Thymus (tissue), 11 donors: ENCODE results near the gene CSKMT. TPM values are rescaled to one million over a fixed set of nuclear protein-coding genes. Genes with fewer than 3 reads are reported as not detected.
"Not testable (repeated sequence)": the region's sequence is repeated elsewhere in the genome, so short reads cannot be mapped to it uniquely, and the experiment has no call there.

Experiments
- DNase-seq, 9 donors: peaks; one replicate each; pipeline ENCODE4 v3.0.0-alpha.2; 2013; ENCODE audit warnings: low spot score in 9 of 9, low read depth in 6 of 9, missing footprints in 1 of 9
- H3K27ac ChIP-seq, 2 donors: one replicate each; pipeline ENCODE4 v1.5.1; 2013; ENCODE audit warnings: control low read depth in 1 of 2, low read depth in 1 of 2, low read length in 1 of 2, mild to moderate bottlenecking in 1 of 2, moderate library complexity in 1 of 2
- H3K27me3 ChIP-seq, 2 donors: one replicate each; pipeline ENCODE4 v1.5.1; 2013; ENCODE audit warnings: low read length in 1 of 2; ENCODE audit not compliant: control insufficient read depth in 2 of 2, insufficient read depth in 1 of 2
- H3K36me3 ChIP-seq, 2 donors: one replicate each; pipeline ENCODE4 v1.5.1; 2013; ENCODE audit warnings: low read length in 1 of 2, mild to moderate bottlenecking in 1 of 2, moderate library complexity in 1 of 2; ENCODE audit not compliant: control insufficient read depth in 2 of 2, insufficient read depth in 2 of 2
- H3K4me1 ChIP-seq, 2 donors: one replicate each; pipeline ENCODE4 v1.5.1; 2013; ENCODE audit warnings: low read length in 2 of 2; ENCODE audit not compliant: control insufficient read depth in 2 of 2, insufficient read depth in 2 of 2
- H3K4me3 ChIP-seq, 2 donors: one replicate each; pipeline ENCODE4 v1.5.1; 2013; ENCODE audit warnings: low read length in 2 of 2, control low read depth in 1 of 2, mild to moderate bottlenecking in 1 of 2
- H3K9me3 ChIP-seq, 2 donors: one replicate each; pipeline ENCODE4 v1.5.1; 2013; ENCODE audit warnings: low read length in 1 of 2, mild to moderate bottlenecking in 1 of 2; ENCODE audit not compliant: control insufficient read depth in 2 of 2, insufficient read depth in 1 of 2
- WGBS: extraction: QIAGEN DNeasy Blood & Tissue Kit; methylation state at CpG from one replicate; pipeline ENCODE4 v1.1.7; 2013; 5-methylcytosine and 5-hydroxymethylcytosine counted together
- polyA plus RNA-seq: library from polyadenylated mRNA; stranded (reverse); fragments of 200-250 nt; gene quantifications from one replicate; pipeline ENCODE4 v1.2.3, GENCODE V29; 2013
- total RNA-seq: library from RNA; stranded (reverse); fragments of 120-200 nt; gene quantifications from one replicate; pipeline ENCODE4 v1.2.4, GENCODE V29; 2013
- donor health status: healthy.

Gene CSKMT
- total and polyA plus RNA-seq, 2 donors, result 31.1 to 64.6 TPM

DNA sequence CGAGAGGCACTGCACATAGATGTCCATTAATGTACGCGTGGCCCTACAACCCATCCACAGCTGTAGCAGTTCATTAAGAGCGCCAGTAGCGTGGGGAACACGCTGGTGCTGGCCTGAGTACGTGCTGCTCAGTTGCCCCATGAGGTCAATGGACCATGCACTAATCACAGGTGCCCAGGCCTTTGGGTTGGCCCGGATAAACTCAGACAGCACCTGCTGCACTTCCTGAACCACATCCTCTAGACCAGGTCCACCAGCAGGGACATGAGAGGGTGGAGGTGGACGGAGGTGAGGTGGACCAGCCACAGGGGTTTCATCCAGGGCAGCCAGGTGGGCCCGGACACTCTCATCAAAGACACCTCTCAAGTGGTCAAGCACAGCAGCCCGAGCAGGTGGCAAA lies 15.6 kb upstream of the CSKMT start:
- no peak overlapping the region for H3K4me3 ChIP-seq
- peaks cover 17 to 25% of the 10 kb centered on the region in 2 donors for H3K36me3 ChIP-seq
- DNase-seq, result no peak
- no peak overlapping the region for H3K27ac ChIP-seq
- H3K9me3 ChIP-seq, result no peaks in the 10 kb centered on the region
- WGBS, result 97% methylated on average over 11 of the region's 11 CpGs
- peaks cover 20 to 31% of the 10 kb centered on the region in 2 donors for H3K4me1 ChIP-seq
- no peaks in the 10 kb centered on the region for H3K27me3 ChIP-seq

DNA sequence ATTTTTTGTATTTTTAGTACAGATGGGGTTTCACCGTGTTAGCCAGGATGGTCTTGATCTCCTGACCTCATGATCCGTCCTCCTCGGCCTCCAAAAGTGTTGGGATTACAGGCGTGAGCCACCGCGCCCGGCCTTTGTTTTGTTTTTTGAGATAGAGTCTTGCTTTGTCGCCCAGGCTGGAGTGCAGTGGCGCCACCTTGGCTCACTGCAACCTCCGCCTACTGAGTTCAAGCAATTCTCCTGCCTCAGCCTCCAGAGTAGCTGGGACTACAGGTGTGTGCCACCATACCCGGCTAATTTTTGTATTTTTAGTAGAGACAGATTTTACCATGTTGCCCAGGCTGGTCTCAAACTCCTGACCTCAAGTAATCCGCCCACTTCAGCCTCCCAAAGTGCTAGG lies 14.8 kb upstream of the CSKMT start:
- peaks cover 17 to 25% of the 10 kb centered on the region in 2 donors for H3K36me3 ChIP-seq
- H3K27ac ChIP-seq, H3K27me3 ChIP-seq, H3K9me3 ChIP-seq, H3K4me3 ChIP-seq, DNase-seq: not testable (repeated sequence)
- 98% methylated on average over 12 of the region's 12 CpGs for WGBS
- peaks cover 17 to 25% of the 10 kb centered on the region in 2 donors for H3K4me1 ChIP-seq

DNA sequence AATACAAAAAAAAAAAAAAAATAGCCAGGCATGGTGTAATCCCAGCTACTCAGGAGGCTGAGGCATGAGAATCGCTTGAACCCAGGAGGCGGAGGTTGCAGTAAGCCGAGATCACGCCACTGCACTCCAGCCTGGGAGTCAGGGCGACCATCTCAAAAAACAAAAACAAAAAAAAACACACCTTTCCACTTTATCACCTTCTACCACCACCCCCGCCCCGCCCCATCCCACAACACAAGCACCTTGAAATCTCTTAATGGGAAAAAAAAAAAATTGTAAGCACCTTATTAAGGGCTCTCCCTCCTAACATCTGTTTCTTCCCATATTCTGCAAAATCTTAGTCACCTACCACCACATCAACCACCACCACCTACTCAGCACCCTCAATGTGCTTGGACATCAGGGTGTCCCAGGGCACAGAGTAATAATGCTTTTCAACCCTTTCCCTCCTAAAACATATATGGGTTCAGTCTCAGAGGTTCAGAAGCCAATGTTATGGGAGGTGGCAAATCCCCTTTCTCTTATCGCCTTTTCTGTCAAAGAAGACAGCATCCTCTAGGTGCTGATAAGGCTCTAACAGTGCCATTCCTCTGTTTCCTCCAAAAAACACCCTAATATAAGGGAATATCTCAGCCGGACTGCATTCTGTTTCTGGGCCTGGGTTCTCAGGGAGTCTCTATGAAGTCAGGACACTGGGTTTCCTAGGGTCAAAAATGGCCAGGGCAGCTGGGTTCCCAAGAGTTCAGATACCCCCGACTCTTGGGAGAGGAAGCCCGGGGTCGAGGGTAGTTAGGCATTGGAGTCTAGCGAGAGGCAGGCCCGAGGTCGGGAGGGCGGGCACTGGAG lies 12.7 kb upstream of the CSKMT start:
- Histone ChIP-seq H3K36me3 (peaks cover 17 to 25% of the 10 kb centered on the region in 2 donors), H3K27ac (peak overlapping the region; percentile 82 to 96), H3K4me1 (peaks cover 11 to 14% of the 10 kb centered on the region in 2 donors), H3K27me3 (no peaks in the 10 kb centered on the region), H3K9me3 (no peaks in the 10 kb centered on the region), H3K4me3 (peak overlapping the region; percentile 89 to 97)
- no peak for DNase-seq
- WGBS, result 42% methylated on average over 16 of the region's 16 CpGs

DNA sequence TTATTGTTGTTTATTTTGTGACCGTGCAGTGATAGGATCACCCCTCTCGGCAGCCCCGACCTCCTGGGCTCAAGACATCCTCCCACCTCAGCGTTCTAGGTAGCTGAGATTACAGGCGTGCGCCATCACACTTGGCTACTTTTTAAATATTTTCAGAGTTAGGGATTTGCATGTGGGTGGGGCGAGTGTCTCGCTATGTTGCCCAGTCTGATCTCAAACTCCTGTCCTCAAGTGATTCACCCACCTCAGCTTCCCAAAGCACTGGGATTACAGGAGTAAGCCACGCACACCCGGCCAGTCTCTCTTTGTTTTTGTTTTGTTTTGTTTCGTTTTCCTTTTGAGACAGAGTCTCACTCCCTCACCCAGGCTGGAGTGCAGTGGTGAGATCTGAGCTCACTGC lies 10.8 kb upstream of the CSKMT start:
- H3K36me3 ChIP-seq, result peaks cover 6% of the 10 kb centered on the region in 2 donors
- H3K4me1 ChIP-seq, result peaks cover 11 to 14% of the 10 kb centered on the region in 2 donors
- H3K27ac ChIP-seq, result no peak overlapping the region
- 95% methylated on average over 11 of the region's 11 CpGs for WGBS
- DNase-seq, result no peak
- H3K4me3 ChIP-seq, result no peak overlapping the region
- no peaks in the 10 kb centered on the region for H3K9me3 ChIP-seq
- no peaks in the 10 kb centered on the region for H3K27me3 ChIP-seq

DNA sequence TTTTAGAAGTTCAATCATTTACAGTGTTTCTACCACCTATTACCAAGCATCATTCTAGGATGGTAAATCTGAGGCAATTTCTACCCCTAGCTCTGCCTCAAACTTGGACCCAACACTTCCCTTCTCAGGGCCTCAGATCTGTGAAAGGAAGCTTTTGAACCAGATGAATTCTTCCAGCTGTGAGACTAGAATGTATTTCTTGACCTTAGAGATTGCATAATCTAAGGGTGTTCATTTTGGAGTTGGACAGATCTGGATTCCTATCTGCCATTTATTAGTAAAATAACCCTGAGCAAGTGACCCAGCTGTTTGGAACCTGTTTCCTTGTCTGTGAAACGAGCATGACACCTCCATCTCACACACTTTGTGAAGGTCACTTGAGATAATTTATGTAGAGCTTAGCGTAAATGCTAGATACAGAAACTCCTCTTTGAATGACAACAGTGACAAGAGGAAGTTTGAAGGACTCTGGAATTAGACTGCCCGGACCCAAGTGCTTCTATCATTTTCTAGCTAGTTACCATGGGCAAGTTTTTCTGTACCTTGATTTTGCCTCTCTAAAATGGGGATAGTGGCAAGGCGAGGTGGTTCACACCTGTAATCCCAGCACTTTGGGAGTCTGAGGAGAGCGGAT lies 8.2 kb upstream of the CSKMT start:
- DNase-seq, result no peak
- Histone ChIP-seq H3K4me1 (peaks cover 6 to 8% of the 10 kb centered on the region in 2 donors), H3K9me3 (no peaks in the 10 kb centered on the region), H3K27me3 (no peaks in the 10 kb centered on the region), H3K27ac (no peak overlapping the region), H3K36me3 (peaks cover 0 to 3% of the 10 kb centered on the region in 2 donors), H3K4me3 (no peak overlapping the region)
- 75% methylated on average over 5 of the region's 5 CpGs for WGBS

DNA sequence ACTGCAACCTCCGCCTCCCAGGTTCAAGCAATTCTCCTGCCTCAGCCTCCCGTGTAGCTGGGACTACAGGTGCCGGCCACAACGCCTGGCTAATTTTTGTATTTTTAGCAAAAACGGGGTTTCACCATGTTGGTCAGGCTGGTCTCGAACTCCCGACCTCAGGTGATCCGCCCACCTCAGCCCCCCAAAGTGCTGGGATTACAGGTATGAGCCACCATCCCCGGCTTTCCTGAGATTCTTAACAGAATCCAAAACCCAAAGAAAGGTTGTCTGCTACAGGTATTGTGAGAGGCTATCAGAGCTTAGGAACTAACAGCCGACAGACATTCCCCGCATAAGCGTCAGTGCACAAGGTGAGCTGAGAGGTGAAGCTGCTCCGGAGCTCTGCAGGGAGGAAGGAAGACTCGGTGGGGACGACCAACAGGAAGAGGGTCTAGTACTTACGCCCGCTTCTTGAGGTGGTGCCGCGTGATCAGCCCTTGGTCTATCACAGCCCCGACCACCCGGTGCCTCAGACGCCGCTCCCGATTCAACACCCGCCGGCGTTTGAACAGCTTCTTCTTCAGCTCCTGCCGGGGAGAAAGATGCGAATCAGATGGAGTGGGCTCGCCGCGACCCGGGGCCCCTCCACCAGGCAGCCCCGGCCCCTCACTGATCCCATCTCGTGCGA lies 572 bp upstream of the CSKMT start:
- Histone ChIP-seq H3K27me3 (no peaks in the 10 kb centered on the region), H3K9me3 (peaks cover 0 to 10% of the 10 kb centered on the region in 2 donors), H3K4me1 (peaks cover 18 to 22% of the 10 kb centered on the region in 2 donors), H3K36me3 (peaks cover 26 to 33% of the 10 kb centered on the region in 2 donors), H3K27ac (peak overlapping the region; percentile 94 to 97), H3K4me3 (peak overlapping the region; percentile 71 to 90)
- WGBS, result 3% methylated on average over 36 of the region's 36 CpGs
- DNase-seq, result peak in 8 of 9 donors; percentile 44 to 85 (median 64)

DNA sequence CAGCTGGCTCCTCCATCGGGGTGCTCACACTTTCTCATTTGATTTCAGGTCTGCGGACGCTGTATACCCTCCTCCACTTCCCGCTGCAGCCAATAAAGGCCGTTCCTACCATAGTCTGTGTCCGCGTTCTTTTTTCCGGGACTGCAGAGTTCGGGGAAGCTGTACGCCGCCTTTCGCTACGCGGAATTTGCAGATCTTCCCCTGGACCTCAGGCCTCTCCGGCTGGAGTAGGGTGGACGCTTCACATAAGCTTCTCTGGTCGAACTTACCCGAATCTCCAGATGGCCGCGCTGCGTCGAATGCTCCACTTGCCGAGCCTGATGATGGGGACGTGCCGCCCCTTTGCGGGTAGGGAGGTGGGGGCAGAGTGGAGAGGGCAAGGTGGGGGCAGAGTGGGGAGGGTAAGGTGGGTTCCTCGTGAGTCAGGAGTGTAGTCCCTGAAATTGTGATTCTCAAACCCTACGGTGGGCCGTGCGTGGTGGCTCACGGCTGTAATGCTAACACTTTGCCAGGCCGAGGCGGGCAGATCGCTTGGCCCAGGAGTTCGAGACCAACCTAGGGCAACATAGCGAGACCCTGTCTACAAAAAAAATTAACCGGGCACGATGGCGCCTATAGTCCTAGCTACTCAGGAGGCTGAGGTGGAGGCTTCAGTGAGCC lies 617 bp downstream of the CSKMT start:
- Histone ChIP-seq H3K4me1 (peaks cover 19 to 31% of the 10 kb centered on the region in 2 donors), H3K36me3 (peaks cover 26 to 33% of the 10 kb centered on the region in 2 donors), H3K9me3 (peaks cover 0 to 10% of the 10 kb centered on the region in 2 donors), H3K27ac (peak overlapping the region; percentile 82 to 97), H3K27me3 (no peaks in the 10 kb centered on the region), H3K4me3 (peak overlapping the region; percentile 71 to 90)
- WGBS, result 9% methylated on average over 39 of the region's 39 CpGs
- DNase-seq, result peak in 4 of 9 donors; percentile 46 to 73 (median 52)

DNA sequence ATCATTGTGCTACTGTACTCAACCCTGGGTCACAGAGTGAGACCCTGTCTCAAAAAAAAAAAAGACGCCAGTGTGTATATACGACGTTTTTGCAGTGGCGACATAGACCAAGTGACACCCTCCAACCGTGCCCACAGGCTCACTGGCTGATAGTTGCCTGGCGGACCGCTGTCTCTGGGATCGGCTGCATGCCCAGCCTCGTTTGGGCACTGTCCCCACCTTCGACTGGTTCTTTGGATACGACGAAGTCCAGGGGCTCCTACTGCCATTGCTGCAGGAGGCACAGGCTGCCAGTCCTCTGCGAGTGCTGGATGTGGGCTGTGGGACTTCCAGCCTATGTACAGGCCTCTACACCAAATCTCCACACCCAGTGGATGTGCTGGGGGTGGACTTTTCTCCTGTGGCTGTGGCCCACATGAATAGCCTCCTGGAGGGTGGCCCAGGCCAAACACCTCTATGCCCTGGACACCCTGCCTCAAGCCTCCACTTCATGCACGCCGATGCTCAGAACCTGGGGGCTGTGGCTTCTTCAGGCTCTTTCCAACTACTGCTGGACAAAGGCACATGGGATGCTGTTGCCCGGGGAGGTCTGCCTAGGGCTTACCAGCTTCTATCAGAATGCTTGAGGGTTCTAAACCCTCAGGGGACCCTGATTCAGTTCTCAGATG lies 1.3 kb downstream of the CSKMT start:
- Histone ChIP-seq H3K27ac (peak overlapping the region; percentile 82 to 97), H3K27me3 (no peaks in the 10 kb centered on the region), H3K4me1 (peaks cover 21 to 38% of the 10 kb centered on the region in 2 donors), H3K4me3 (peak overlapping the region; percentile 71 to 90), H3K36me3 (peaks cover 26 to 33% of the 10 kb centered on the region in 2 donors), H3K9me3 (peaks cover 0 to 10% of the 10 kb centered on the region in 2 donors)
- no peak for DNase-seq
- WGBS, result 84% methylated on average over 16 of the region's 16 CpGs
